CD4-positive, CD25-positive, alpha-beta regulatory T cell (primary cell): ENCODE data around the gene SLC25A19. TPM values are rescaled to one million over a fixed set of nuclear protein-coding genes. Genes with fewer than 3 reads are reported as not detected.
A peak's percentile ranks its signal among the peaks of the same experiment; 100 is the strongest.

ENCODE experiments used
- ATAC-seq, 2 donors: fragments of 150-1000 bp; cut with Tn5 transposase; one replicate each; pipeline ENCODE4 v1.10.0; 2021; ENCODE audit warnings: low read depth in 2 of 2, moderate number of reproducible peaks in 2 of 2, moderate library complexity in 1 of 2
- DNase-seq, 3 donors: peaks; one replicate each; pipeline versions ENCODE4 v3.0.0 to v3.0.0-alpha.2; 2012 to 2022; ENCODE audit warnings: mixed read lengths in 1 of 3
- H3K27ac ChIP-seq: one replicate; pipeline ENCODE4 v1.7.0; 2013; ENCODE audit warnings: mild to moderate bottlenecking, low read length; ENCODE audit not compliant: insufficient read depth, poor library complexity, severe bottlenecking
- H3K27me3 ChIP-seq: one replicate; pipeline ENCODE4 v1.7.0; 2013; ENCODE audit warnings: low read length; ENCODE audit not compliant: control insufficient read depth, insufficient read depth
- H3K36me3 ChIP-seq: one replicate; pipeline ENCODE4 v1.7.0; 2013; ENCODE audit warnings: mild to moderate bottlenecking, low read length, moderate library complexity; ENCODE audit not compliant: control insufficient read depth, insufficient read depth
- H3K4me1 ChIP-seq: 2 replicates; pipeline ENCODE4 v1.7.0; 2013; ENCODE audit warnings: mild to moderate bottlenecking, low read length; ENCODE audit not compliant: insufficient read depth, control insufficient read depth, poor library complexity, severe bottlenecking
- H3K4me3 ChIP-seq: one replicate; pipeline ENCODE4 v1.7.0; 2013; ENCODE audit warnings: low read depth, mild to moderate bottlenecking, low read length, moderate library complexity
- H3K9me3 ChIP-seq, 2 experiments: 1 replicate in 1 of 2; 2 replicates in 1 of 2; pipeline ENCODE4 v1.7.0; 2013; ENCODE audit warnings: low read length in 2 of 2, mild to moderate bottlenecking in 1 of 2, moderate library complexity in 1 of 2; ENCODE audit not compliant: control insufficient read depth in 2 of 2
- H3K27ac Mint-ChIP-seq, 3 donors: one replicate each; pipeline ENCODE4 v1.8.0; 2020 to 2022; ENCODE audit warnings: mild to moderate bottlenecking in 3 of 3, mixed read lengths in 3 of 3, moderate library complexity in 2 of 3
- H3K27me3 Mint-ChIP-seq: one replicate; pipeline ENCODE4 v1.8.0; 2022; ENCODE audit warnings: mild to moderate bottlenecking, mixed read lengths
- H3K36me3 Mint-ChIP-seq: one replicate; pipeline ENCODE4 v1.8.0; 2020; ENCODE audit warnings: mixed read lengths
- H3K4me1 Mint-ChIP-seq, 4 donors: one replicate each; pipeline ENCODE4 v1.8.0; 2020 to 2022; ENCODE audit warnings: mixed read lengths in 4 of 4, mild to moderate bottlenecking in 1 of 4
- H3K4me3 Mint-ChIP-seq, 4 donors: one replicate each; pipeline ENCODE4 v1.8.0; 2020 to 2022; ENCODE audit warnings: mild to moderate bottlenecking in 4 of 4, mixed read lengths in 4 of 4, moderate library complexity in 3 of 4
- H3K9me3 Mint-ChIP-seq, 7 donors: one replicate each; pipeline ENCODE4 v1.8.0; 2020 to 2022; ENCODE audit warnings: mixed read lengths in 7 of 7, mild to moderate bottlenecking in 3 of 7, moderate library complexity in 2 of 7
- polyA plus RNA-seq, 4 donors: library from polyadenylated mRNA; unstranded; fragments of 300-500 nt; fragmentation: Illumina TruSeq; gene quantifications; one replicate each; pipeline ENCODE4 v1.2.3, GENCODE V29; 2021
- total RNA-seq: library from RNA; stranded (reverse); gene quantifications from one replicate; pipeline ENCODE4 v1.2.3, GENCODE V29; 2022

The SLC25A19 gene
- total and polyA plus RNA-seq, 5 donors from 2014 or later: 15.1 to 24.9 (median 20.7) TPM

- Histone ChIP-seq H3K36me3 (peaks cover 79% of the 10 kb centered on the region), H3K4me3 (no peak overlapping the region), H3K27me3 (no peaks in the 10 kb centered on the region), H3K27ac (peak overlapping the region; percentile 53), H3K9me3 (no peaks in the 10 kb centered on the region), H3K4me1 (peaks cover 7% of the 10 kb centered on the region)
- no peaks in the 10 kb centered on the region for H3K9me3 Mint-ChIP-seq
- H3K27me3 Mint-ChIP-seq: no peaks in the 10 kb centered on the region
- peak overlapping the region in 2 of 4 donors; percentile 52 to 63 for H3K4me3 Mint-ChIP-seq
- H3K36me3 Mint-ChIP-seq: peaks cover 33% of the 10 kb centered on the region
- peaks cover 6 to 31% (median 9%) of the 10 kb centered on the region in 4 donors for H3K4me1 Mint-ChIP-seq
- peak in 2 of 3 donors; percentile 22 to 37 for DNase-seq
- ATAC-seq: peak; percentile 25 to 26
- H3K27ac Mint-ChIP-seq: peak overlapping the region; percentile 68 to 83 (median 78)
These were observed 46.7 kb downstream of the SLC25A19 start for GRCh38 chr17:75242461-75243042.

GRCh38 chr17:75241996-75242460 is 47.2 kb downstream of the SLC25A19 start:
- Mint-ChIP-seq H3K4me1 (peaks cover 6 to 31% (median 9%) of the 10 kb centered on the region in 4 donors), H3K9me3 (no peaks in the 10 kb centered on the region), H3K4me3 (peak overlapping the region in 2 of 4 donors; percentile 52 to 63), H3K27me3 (no peaks in the 10 kb centered on the region), H3K36me3 (peaks cover 36% of the 10 kb centered on the region), H3K27ac (peak overlapping the region; percentile 68 to 83 (median 78))
- H3K27ac ChIP-seq: no peak overlapping the region
- H3K9me3 ChIP-seq: no peaks in the 10 kb centered on the region
- H3K36me3 ChIP-seq: peaks cover 82% of the 10 kb centered on the region
- ATAC-seq: no peak
- H3K4me1 ChIP-seq: peaks cover 7% of the 10 kb centered on the region
- H3K4me3 ChIP-seq: no peak overlapping the region
- DNase-seq: no peak
- no peaks in the 10 kb centered on the region for H3K27me3 ChIP-seq

GRCh38 chr17:75241502-75241901 is 47.7 kb downstream of the SLC25A19 start:
- Mint-ChIP-seq H3K36me3 (peaks cover 34% of the 10 kb centered on the region), H3K27me3 (no peaks in the 10 kb centered on the region), H3K9me3 (no peaks in the 10 kb centered on the region), H3K4me3 (no peak overlapping the region), H3K4me1 (peaks cover under 1 to 26% (median 7%) of the 10 kb centered on the region in 4 donors), H3K27ac (peak overlapping the region in 2 of 3 donors; percentile 68 to 78)
- Histone ChIP-seq H3K27ac (no peak overlapping the region), H3K9me3 (no peaks in the 10 kb centered on the region), H3K36me3 (peaks cover 85% of the 10 kb centered on the region), H3K4me3 (no peak overlapping the region), H3K4me1 (peaks cover 7% of the 10 kb centered on the region), H3K27me3 (no peaks in the 10 kb centered on the region)
- DNase-seq (no peak), ATAC-seq (no peak)

- H3K4me1 ChIP-seq: peaks cover 7% of the 10 kb centered on the region
- Mint-ChIP-seq H3K4me1 (peaks cover 0 to 25% (median 7%) of the 10 kb centered on the region in 4 donors), H3K27me3 (no peaks in the 10 kb centered on the region), H3K27ac (no peak overlapping the region), H3K9me3 (no peaks in the 10 kb centered on the region), H3K4me3 (no peak overlapping the region), H3K36me3 (peaks cover 31% of the 10 kb centered on the region)
- DNase-seq (no peak), ATAC-seq (no peak)
- H3K27me3 ChIP-seq: no peaks in the 10 kb centered on the region
- H3K27ac ChIP-seq: no peak overlapping the region
- H3K4me3 ChIP-seq: no peak overlapping the region
- no peaks in the 10 kb centered on the region for H3K9me3 ChIP-seq
- H3K36me3 ChIP-seq: peaks cover 85% of the 10 kb centered on the region
These were observed 48.1 kb downstream of the SLC25A19 start for GRCh38 chr17:75241143-75241430.

- H3K4me3 Mint-ChIP-seq: no peak overlapping the region
- peak in 1 of 2 donors; percentile 20 for ATAC-seq
- H3K27me3 Mint-ChIP-seq: no peaks in the 10 kb centered on the region
- Histone ChIP-seq H3K36me3 (peaks cover 85% of the 10 kb centered on the region), H3K9me3 (no peaks in the 10 kb centered on the region), H3K4me1 (peaks cover 7% of the 10 kb centered on the region), H3K27ac (no peak overlapping the region), H3K4me3 (no peak overlapping the region), H3K27me3 (no peaks in the 10 kb centered on the region)
- DNase-seq: peak in 2 of 3 donors; percentile 17 to 57
- peaks cover 30% of the 10 kb centered on the region for H3K36me3 Mint-ChIP-seq
- no peaks in the 10 kb centered on the region for H3K9me3 Mint-ChIP-seq
- H3K27ac Mint-ChIP-seq: peak overlapping the region in 1 of 3 donors; percentile 67
- peaks cover 0 to 25% (median 7%) of the 10 kb centered on the region in 4 donors for H3K4me1 Mint-ChIP-seq
These were observed 48.7 kb downstream of the SLC25A19 start for GRCh38 chr17:75240394-75241142.

GRCh38 chr17:75239778-75240393 is 49.3 kb downstream of the SLC25A19 start:
- H3K36me3 ChIP-seq: peaks cover 85% of the 10 kb centered on the region
- H3K27ac Mint-ChIP-seq: peak overlapping the region in 1 of 3 donors; percentile 67
- H3K4me1 ChIP-seq: peaks cover 7% of the 10 kb centered on the region
- H3K27ac ChIP-seq: no peak overlapping the region
- ATAC-seq (no peak), DNase-seq (no peak)
- H3K36me3 Mint-ChIP-seq: peaks cover 35% of the 10 kb centered on the region
- H3K4me3 ChIP-seq: no peak overlapping the region
- no peaks in the 10 kb centered on the region for H3K9me3 ChIP-seq
- H3K4me1 Mint-ChIP-seq: peaks cover 0 to 25% (median 7%) of the 10 kb centered on the region in 4 donors
- H3K27me3 Mint-ChIP-seq: no peaks in the 10 kb centered on the region
- no peaks in the 10 kb centered on the region for H3K27me3 ChIP-seq
- no peaks in the 10 kb centered on the region for H3K9me3 Mint-ChIP-seq
- H3K4me3 Mint-ChIP-seq: no peak overlapping the region

GRCh38 chr17:75239214-75239613 is 50.0 kb downstream of the SLC25A19 start:
- H3K4me1 ChIP-seq: peaks cover 7% of the 10 kb centered on the region
- no peaks in the 10 kb centered on the region for H3K27me3 ChIP-seq
- H3K4me3 Mint-ChIP-seq: peak overlapping the region in 1 of 4 donors; percentile 61
- no peak overlapping the region for H3K4me3 ChIP-seq
- peaks cover 34% of the 10 kb centered on the region for H3K36me3 Mint-ChIP-seq
- no peaks in the 10 kb centered on the region for H3K27me3 Mint-ChIP-seq
- no peak for ATAC-seq
- DNase-seq: no peak
- H3K4me1 Mint-ChIP-seq: peaks cover 0 to 22% (median 9%) of the 10 kb centered on the region in 4 donors
- no peaks in the 10 kb centered on the region for H3K9me3 Mint-ChIP-seq
- H3K36me3 ChIP-seq: peaks cover 85% of the 10 kb centered on the region
- peak overlapping the region in 2 of 3 donors; percentile 38 to 80 for H3K27ac Mint-ChIP-seq
- H3K27ac ChIP-seq: no peak overlapping the region
- no peaks in the 10 kb centered on the region for H3K9me3 ChIP-seq
